ENCODE measurements around the gene TGFBR3. TPM values are rescaled to one million over a fixed set of nuclear protein-coding genes. Genes with fewer than 3 reads are reported as not detected.

TGFBR3 gene
- total and polyA plus RNA-seq, 8 donors: 4.2 to 689 (median 71.5) TPM

GRCh38 chr1:91883470-91883869, 2.5 kb downstream of the TGFBR3 start:
- Histone ChIP-seq H3K27ac (peak overlapping the region in 4 of 5 donors; percentile 20 to 93 (median 92)), H3K9me3 (no peaks in the 10 kb centered on the region), H3K4me3 (peak overlapping the region; percentile 68 to 94 (median 92)), H3K4me1 (peaks cover 17 to 71% (median 48%) of the 10 kb centered on the region in 4 donors), H3K36me3 (no peaks in the 10 kb centered on the region), H3K27me3 (peaks cover 0 to 33% (median 4%) of the 10 kb centered on the region in 3 donors)
- intact Hi-C loops (cut with DNase I; ENCODE audit: low total_unique reads): no loop called here
- no peak for TF ChIP-seq POLR2A (IDR thresholded peaks at IDR 0.05)
- no peak for TF ChIP-seq EP300 (IDR thresholded peaks at IDR 0.05)
- TF ChIP-seq POLR2AphosphoS5 (IDR thresholded peaks at IDR 0.05): no peak
- TF ChIP-seq CTCF (IDR thresholded peaks at IDR 0.05): peak in 3 of 7 experiments; percentile 14 to 32 (median 28)
- 5 to 18% (median 12%) methylated on average over 6 of the region's 6 CpGs for WGBS, 5 donors
- DNase-seq: peak in 1 of 2 donors; percentile 58

- peaks cover 11 to 78% (median 51%) of the 10 kb centered on the region in 4 donors for H3K4me1 ChIP-seq
- 72 to 88% (median 77%) methylated on average over 3 of the region's 3 CpGs for WGBS, 5 donors
- DNase-seq: no peak
- TF ChIP-seq POLR2A (IDR thresholded peaks at IDR 0.05) (no peak), CTCF (IDR thresholded peaks at IDR 0.05) (no peak), POLR2AphosphoS5 (IDR thresholded peaks at IDR 0.05) (no peak), EP300 (IDR thresholded peaks at IDR 0.05) (no peak)
- H3K9me3 ChIP-seq: no peaks in the 10 kb centered on the region
- intact Hi-C loops (cut with DNase I; ENCODE audit: low total_unique reads): no loop called here
- H3K27ac ChIP-seq: no peak overlapping the region
- peaks cover 0 to 28% (median 3%) of the 10 kb centered on the region in 3 donors for H3K27me3 ChIP-seq
- H3K4me3 ChIP-seq: no peak overlapping the region
- no peaks in the 10 kb centered on the region for H3K36me3 ChIP-seq
These were observed 4.7 kb downstream of the TGFBR3 start for GRCh38 chr1:91881280-91881679.

- peak in 1 of 2 donors; percentile 40 for DNase-seq
- Histone ChIP-seq H3K4me1 (peaks cover 9 to 71% (median 41%) of the 10 kb centered on the region in 4 donors), H3K9me3 (no peaks in the 10 kb centered on the region), H3K4me3 (no peak overlapping the region), H3K27ac (no peak overlapping the region), H3K36me3 (no peaks in the 10 kb centered on the region), H3K27me3 (peaks cover 0 to 13% (median 0%) of the 10 kb centered on the region in 3 donors)
- no peak for TF ChIP-seq POLR2AphosphoS5 (IDR thresholded peaks at IDR 0.05)
- TF ChIP-seq CTCF (IDR thresholded peaks at IDR 0.05): no peak
- no peak for TF ChIP-seq EP300 (IDR thresholded peaks at IDR 0.05)
- TF ChIP-seq POLR2A (IDR thresholded peaks at IDR 0.05): no peak
- intact Hi-C loops (cut with DNase I; ENCODE audit: low total_unique reads): no loop called here
These were observed 6.2 kb downstream of the TGFBR3 start for GRCh38 chr1:91879733-91880132.

- TF ChIP-seq POLR2AphosphoS5 (IDR thresholded peaks at IDR 0.05) (no peak), CTCF (IDR thresholded peaks at IDR 0.05) (no peak), EP300 (IDR thresholded peaks at IDR 0.05) (no peak), POLR2A (IDR thresholded peaks at IDR 0.05) (no peak)
- DNase-seq: no peak
- Histone ChIP-seq H3K4me1 (peaks cover 3 to 57% (median 30%) of the 10 kb centered on the region in 4 donors), H3K4me3 (no peak overlapping the region), H3K27ac (no peak overlapping the region), H3K36me3 (no peaks in the 10 kb centered on the region), H3K27me3 (no peaks in the 10 kb centered on the region), H3K9me3 (no peaks in the 10 kb centered on the region)
- WGBS, 5 donors: 73 to 85% (median 81%) methylated on average over 5 of the region's 5 CpGs
- intact Hi-C loops (cut with DNase I; ENCODE audit: low total_unique reads): no loop called here
These were observed 8.3 kb downstream of the TGFBR3 start for GRCh38 chr1:91877574-91878208.

Data from stomach (tissue), 9 donors.